ENCODE results near the gene PLA2G4C. TPM values are rescaled to one million over a fixed set of nuclear protein-coding genes. Genes with fewer than 3 reads are reported as not detected.

Gene PLA2G4C
- total RNA-seq, 1 donor from 2014 or later, result 24.9 TPM

GRCh38 chr19:48059331-48059730 is 51.3 kb downstream of the PLA2G4C start:
- intact Hi-C loops (cut with micrococcal nuclease), result no loop called here

GRCh38 chr19:48053856-48054255 is 56.8 kb downstream of the PLA2G4C start:
- intact Hi-C loops (cut with micrococcal nuclease), result no loop called here

- intact Hi-C loops (cut with micrococcal nuclease), result no loop called here
Observed at GRCh38 chr19:48053076-48053475, 57.5 kb downstream of the PLA2G4C start.

- intact Hi-C loops (cut with micrococcal nuclease), result no loop called here
Observed at GRCh38 chr19:48051335-48052033, 59.1 kb downstream of the PLA2G4C start.

- intact Hi-C loops (cut with micrococcal nuclease), result no loop called here
Observed at GRCh38 chr19:48044561-48044960, 66.1 kb downstream of the PLA2G4C start.

- intact Hi-C loops (cut with micrococcal nuclease), result no loop called here
Observed at GRCh38 chr19:48043675-48044258, 66.8 kb downstream of the PLA2G4C start, which contains the start of gene CABP5. Gene CABP5, minus strand, starts transcription at chr19:48044079. Its CDS starts 157 bp downstream, at chr19:48043922.

GRCh38 chr19:48041877-48042580 is 68.6 kb downstream of the PLA2G4C start:
- intact Hi-C loops (cut with micrococcal nuclease), result no loop called here

GRCh38 chr19:48036765-48037164 is 73.9 kb downstream of the PLA2G4C start:
- intact Hi-C loops (cut with micrococcal nuclease), result no loop called here

- intact Hi-C loops (cut with micrococcal nuclease), result no loop called here
Observed at GRCh38 chr19:48033604-48034003, 77.0 kb downstream of the PLA2G4C start.

GRCh38 chr19:48030073-48030472 is 80.5 kb downstream of the PLA2G4C start:
- intact Hi-C loops (cut with micrococcal nuclease), result no loop called here

- intact Hi-C loops (cut with micrococcal nuclease), result no loop called here
Observed at GRCh38 chr19:48029431-48029830, 81.2 kb downstream of the PLA2G4C start.

GRCh38 chr19:48025480-48025879 is 85.1 kb downstream of the PLA2G4C start:
- intact Hi-C loops (cut with micrococcal nuclease), result no loop called here

GRCh38 chr19:48023518-48023917 is 87.1 kb downstream of the PLA2G4C start:
- intact Hi-C loops (cut with micrococcal nuclease), result no loop called here

GRCh38 chr19:48023011-48023410 is 87.6 kb downstream of the PLA2G4C start:
- intact Hi-C loops (cut with micrococcal nuclease), result no loop called here

GRCh38 chr19:48020686-48021085 is 89.9 kb downstream of the PLA2G4C start:
- intact Hi-C loops (cut with micrococcal nuclease), result no loop called here

GRCh38 chr19:48010932-48011758 is 99.5 kb downstream of the PLA2G4C start:
- intact Hi-C loops (cut with micrococcal nuclease), result no loop called here

- intact Hi-C loops (cut with micrococcal nuclease), result no loop called here
Observed at GRCh38 chr19:48006762-48007161, 103.9 kb downstream of the PLA2G4C start.

GRCh38 chr19:48004236-48004635 is 106.4 kb downstream of the PLA2G4C start:
- intact Hi-C loops (cut with micrococcal nuclease), result no loop called here

GRCh38 chr19:48000846-48001245 is 109.8 kb downstream of the PLA2G4C start:
- intact Hi-C loops (cut with micrococcal nuclease), result no loop called here

GRCh38 chr19:47998800-47999199 is 111.8 kb downstream of the PLA2G4C start:
- intact Hi-C loops (cut with micrococcal nuclease), result no loop called here

All from T-helper 1 cell treated with Interleukin-12 subunit alpha and Interleukin-12 subunit beta and Interleukin-4 antibody, amounts not matched to agents 30 ng/mL and 1 ng/mL, for 36 hours (primary cell).